Measurements from ENCODE around the gene ADAMTS4. TPM values are rescaled to one million over a fixed set of nuclear protein-coding genes. Genes with fewer than 3 reads are reported as not detected.

The ADAMTS4 gene
- total RNA-seq, 6 experiments from 2014 or later: 3.4 to 8.3 (median 6.5) TPM

DNA sequence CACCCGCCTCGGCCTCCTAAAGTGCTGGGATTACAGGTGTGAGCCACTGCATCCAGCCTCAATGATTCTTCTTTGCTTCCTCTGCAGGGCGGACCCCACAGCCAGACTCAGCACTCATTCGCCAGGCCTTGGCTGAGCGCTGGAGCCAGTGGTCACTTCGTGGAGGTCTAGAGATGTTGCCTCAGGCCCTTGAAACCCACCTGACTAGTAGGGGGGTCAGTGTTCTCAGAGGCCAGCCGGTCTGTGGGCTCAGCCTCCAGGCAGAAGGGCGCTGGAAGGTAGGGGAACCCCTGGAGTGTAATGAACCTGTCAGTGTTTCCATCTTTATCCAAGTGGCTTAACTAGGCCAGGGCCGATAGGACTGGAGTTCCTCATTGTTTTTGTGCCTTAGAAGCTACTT lies 29.9 kb downstream of the ADAMTS4 start:
- H3K36me3 Mint-ChIP-seq (ENCODE audit: low read depth): peaks cover 15% of the 10 kb centered on the region

DNA sequence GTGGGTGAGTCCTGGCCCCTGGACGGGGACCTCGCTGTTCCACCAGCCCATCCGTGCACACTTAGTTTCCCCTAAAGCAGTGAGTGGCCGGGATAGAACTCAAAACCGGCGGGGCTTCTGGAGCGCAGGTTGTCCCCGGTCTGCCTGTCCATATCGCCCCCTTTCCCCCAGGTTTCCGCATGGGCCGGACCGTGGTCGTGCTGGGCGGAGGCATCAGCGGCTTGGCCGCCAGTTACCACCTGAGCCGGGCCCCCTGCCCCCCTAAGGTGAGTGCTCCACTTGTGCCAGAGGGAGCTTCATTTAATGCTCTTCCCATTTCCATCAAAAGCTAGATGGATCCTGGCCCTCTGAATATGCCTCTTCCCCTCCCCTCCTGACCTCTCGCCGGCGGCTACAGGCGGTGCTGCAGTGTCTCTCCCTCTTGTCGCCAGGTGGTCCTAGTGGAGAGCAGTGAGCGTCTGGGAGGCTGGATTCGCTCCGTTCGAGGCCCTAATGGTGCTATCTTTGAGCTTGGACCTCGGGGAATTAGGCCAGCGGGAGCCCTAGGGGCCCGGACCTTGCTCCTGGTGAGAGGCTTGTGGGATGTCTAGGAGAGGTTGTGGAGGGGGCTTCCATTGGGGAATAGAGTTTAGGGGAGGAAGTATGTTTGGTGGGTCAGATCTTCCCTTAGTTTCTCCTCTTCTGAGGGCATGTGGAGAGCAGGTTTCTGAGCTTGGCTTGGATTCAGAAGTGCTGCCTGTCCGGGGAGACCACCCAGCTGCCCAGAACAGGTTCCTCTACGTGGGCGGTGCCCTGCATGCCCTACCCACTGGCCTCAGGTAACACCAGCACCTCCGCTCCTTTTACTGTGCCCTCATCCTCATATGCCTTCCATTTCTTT lies 31.9 kb downstream of the ADAMTS4 start:
- DNase-seq: peak; percentile 20
- TF ChIP-seq, protein P1, sequence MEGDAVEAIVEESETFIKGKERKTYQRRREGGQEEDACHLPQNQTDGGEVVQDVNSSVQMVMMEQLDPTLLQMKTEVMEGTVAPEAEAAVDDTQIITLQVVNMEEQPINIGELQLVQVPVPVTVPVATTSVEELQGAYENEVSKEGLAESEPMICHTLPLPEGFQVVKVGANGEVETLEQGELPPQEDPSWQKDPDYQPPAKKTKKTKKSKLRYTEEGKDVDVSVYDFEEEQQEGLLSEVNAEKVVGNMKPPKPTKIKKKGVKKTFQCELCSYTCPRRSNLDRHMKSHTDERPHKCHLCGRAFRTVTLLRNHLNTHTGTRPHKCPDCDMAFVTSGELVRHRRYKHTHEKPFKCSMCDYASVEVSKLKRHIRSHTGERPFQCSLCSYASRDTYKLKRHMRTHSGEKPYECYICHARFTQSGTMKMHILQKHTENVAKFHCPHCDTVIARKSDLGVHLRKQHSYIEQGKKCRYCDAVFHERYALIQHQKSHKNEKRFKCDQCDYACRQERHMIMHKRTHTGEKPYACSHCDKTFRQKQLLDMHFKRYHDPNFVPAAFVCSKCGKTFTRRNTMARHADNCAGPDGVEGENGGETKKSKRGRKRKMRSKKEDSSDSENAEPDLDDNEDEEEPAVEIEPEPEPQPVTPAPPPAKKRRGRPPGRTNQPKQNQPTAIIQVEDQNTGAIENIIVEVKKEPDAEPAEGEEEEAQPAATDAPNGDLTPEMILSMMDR (IDR thresholded peaks at IDR 0.05): no peak
- H3K9me3 Mint-ChIP-seq: no peaks in the 10 kb centered on the region
- peak overlapping the region; percentile 100 for H3K27ac Mint-ChIP-seq
- no peaks in the 10 kb centered on the region; the same call in none of the 2 replicates for H3K27me3 Mint-ChIP-seq (ENCODE audit: insufficient read depth)
- H3K4me1 Mint-ChIP-seq (ENCODE audit: low read depth): peaks cover 25% of the 10 kb centered on the region
- peak overlapping the region; percentile 94 for H3K4me3 Mint-ChIP-seq
- H3K36me3 Mint-ChIP-seq (ENCODE audit: low read depth): peaks cover 5% of the 10 kb centered on the region; the same call in 1 of the 2 replicates

More for the DNA sequence above, 29.9 kb downstream of the ADAMTS4 start:
- H3K9me3 Mint-ChIP-seq: no peaks in the 10 kb centered on the region
- peaks cover 44% of the 10 kb centered on the region for H3K4me1 Mint-ChIP-seq (ENCODE audit: low read depth)
- H3K4me3 Mint-ChIP-seq: no peak overlapping the region
- H3K27me3 Mint-ChIP-seq (ENCODE audit: insufficient read depth): no peaks in the 10 kb centered on the region; the same call in none of the 2 replicates
- no peak overlapping the region for H3K27ac Mint-ChIP-seq
- TF ChIP-seq, protein P1 (IDR thresholded peaks at IDR 0.05): no peak
- DNase-seq: no peak

DNA sequence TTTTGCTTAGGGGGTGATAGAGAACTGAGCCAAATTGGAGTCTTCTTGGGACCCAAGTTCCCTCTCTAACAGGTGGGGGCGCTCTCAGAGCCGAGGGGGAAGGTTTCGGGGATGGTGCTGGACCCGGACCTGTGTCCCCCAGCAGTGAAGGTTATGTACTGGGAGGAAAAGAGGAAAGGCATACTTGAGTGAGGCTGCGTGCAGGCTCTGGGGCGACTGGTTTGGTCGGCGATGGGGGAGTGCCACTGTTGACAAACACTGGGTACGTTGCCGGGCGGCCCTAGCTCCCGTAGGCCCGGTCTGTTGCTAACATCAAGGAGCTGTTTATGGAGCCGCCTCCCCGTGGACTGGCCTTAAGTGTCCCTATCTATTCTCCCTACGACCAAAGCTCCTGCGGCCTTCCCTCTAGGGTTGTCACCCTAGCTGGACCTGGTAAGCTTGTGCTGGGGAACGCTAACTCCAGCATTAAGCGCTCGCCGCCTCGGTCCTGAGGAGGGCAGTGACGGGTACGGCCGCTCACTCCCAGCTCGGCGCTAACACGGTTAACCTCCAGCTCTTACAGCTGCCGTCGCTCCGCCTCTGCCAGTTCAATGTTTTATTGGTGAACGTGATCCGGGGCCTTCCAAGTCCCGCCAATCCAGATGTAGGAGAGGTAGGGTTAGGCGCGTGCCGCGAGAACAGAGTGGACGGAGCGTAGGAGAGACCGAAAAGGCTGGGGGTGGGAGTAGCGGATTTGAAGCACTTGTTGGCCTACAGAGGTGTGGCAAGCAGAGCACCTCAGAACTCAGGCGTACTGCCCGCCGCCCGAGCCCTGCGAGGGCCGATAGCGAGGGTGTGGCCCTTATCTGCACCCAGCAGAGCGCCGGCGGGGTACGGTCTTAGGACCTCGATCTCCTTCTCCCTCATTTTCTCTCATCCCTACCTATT lies 32.8 kb downstream of the ADAMTS4 start, which contains the start of gene PPOX:
Gene PPOX, plus strand, starts transcription at position 685 of the 927 bp plus-strand sequence. CDS start 422 bp downstream, outside the sequence.
- Mint-ChIP-seq H3K27ac (peak within 1 kb of the TSS; percentile 100), H3K27me3 (ENCODE audit: insufficient read depth) (no peaks in the 10 kb centered on the region; the same call in none of the 2 replicates), H3K36me3 (ENCODE audit: low read depth) (peaks cover 2% of the 10 kb centered on the region), H3K9me3 (no peaks in the 10 kb centered on the region), H3K4me3 (peak within 1 kb of the TSS; percentile 94), H3K4me1 (ENCODE audit: low read depth) (peaks cover 30% of the 10 kb centered on the region)
- TF ChIP-seq, protein P1 (IDR thresholded peaks at IDR 0.05): peak; percentile 74
- peak; percentile 99 for DNase-seq

DNA sequence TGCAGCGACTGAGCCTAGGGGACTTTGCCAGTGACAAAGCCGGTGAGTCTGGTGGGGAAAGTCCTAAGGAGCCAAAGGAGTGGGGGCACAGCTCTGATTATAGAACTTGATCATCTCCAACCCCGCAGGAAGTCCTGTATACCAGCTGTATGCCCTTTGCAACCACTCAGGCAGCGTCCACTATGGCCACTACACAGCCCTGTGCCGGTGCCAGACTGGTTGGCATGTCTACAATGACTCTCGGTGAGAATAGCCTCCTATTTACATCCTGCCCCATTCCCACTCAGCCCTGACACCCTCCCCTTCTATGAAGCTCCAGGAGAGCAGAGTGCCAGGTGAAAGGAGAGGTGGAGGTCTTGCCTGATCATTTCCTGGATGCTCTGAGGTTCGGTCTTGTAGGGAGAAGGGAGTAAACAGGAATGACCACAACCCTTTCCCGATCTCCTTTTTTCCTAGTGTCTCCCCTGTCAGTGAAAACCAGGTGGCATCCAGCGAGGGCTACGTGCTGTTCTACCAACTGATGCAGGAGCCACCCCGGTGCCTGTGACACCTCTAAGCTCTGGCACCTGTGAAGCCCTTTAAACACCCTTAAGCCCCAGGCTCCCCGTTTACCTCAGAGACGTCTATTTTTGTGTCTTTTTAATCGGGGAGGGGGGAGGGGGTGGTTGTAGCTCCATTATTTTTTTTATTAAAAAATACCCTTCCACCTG lies 33.8 kb downstream of the ADAMTS4 start:
- H3K4me1 Mint-ChIP-seq (ENCODE audit: low read depth): peaks cover 35% of the 10 kb centered on the region
- no peaks in the 10 kb centered on the region for H3K9me3 Mint-ChIP-seq
- peak overlapping the region; percentile 94 for H3K4me3 Mint-ChIP-seq
- H3K27me3 Mint-ChIP-seq (ENCODE audit: insufficient read depth): no peaks in the 10 kb centered on the region; the same call in none of the 2 replicates
- peaks cover 3% of the 10 kb centered on the region; the same call in 1 of the 2 replicates for H3K36me3 Mint-ChIP-seq (ENCODE audit: low read depth)
- peak overlapping the region; percentile 100 for H3K27ac Mint-ChIP-seq
- DNase-seq: no peak
- TF ChIP-seq, protein P1 (IDR thresholded peaks at IDR 0.05): no peak

DNA sequence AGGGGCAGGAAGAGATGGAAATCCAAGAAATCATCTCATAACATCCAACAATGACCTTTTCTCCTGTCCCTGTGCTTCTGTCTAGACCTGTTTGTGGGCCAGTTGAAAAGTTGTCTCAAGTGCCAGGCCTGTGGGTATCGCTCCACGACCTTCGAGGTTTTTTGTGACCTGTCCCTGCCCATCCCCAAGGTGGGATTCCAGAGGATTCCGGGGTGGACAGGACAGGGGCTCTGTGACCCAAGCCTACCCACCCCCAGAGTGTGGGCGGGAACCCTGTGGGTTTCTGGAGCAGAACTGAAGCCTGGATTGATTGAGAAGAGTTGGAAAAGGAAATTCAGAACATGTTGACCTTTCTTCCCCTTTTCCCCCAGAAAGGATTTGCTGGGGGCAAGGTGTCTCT lies 35.1 kb downstream of the ADAMTS4 start:
- H3K4me3 Mint-ChIP-seq: no peak overlapping the region
- TF ChIP-seq, protein P1 (IDR thresholded peaks at IDR 0.05): no peak
- H3K9me3 Mint-ChIP-seq: no peaks in the 10 kb centered on the region
- H3K4me1 Mint-ChIP-seq (ENCODE audit: low read depth): peaks cover 42% of the 10 kb centered on the region
- peak overlapping the region; percentile 100 for H3K27ac Mint-ChIP-seq
- no peak for DNase-seq
- H3K27me3 Mint-ChIP-seq (ENCODE audit: insufficient read depth): no peaks in the 10 kb centered on the region; the same call in none of the 2 replicates
- peaks cover 6% of the 10 kb centered on the region; the same call in 1 of the 2 replicates for H3K36me3 Mint-ChIP-seq (ENCODE audit: low read depth)

All from HFFc6 (cell line).